Vagina (tissue), 2 donors: ENCODE measurements around the gene METTL26. TPM values are rescaled to one million over a fixed set of nuclear protein-coding genes. Genes with fewer than 3 reads are reported as not detected.

Experiments
- DNase-seq, 2 donors: peaks; one replicate each; pipeline ENCODE4 v3.0.0-alpha.2; 2017; ENCODE audit errors: extremely low spot score in 2 of 2
- H3K27ac ChIP-seq: fragments of 200-600 bp; sonication (generic); one replicate; pipeline ENCODE4 v1.5.1; 2019
- H3K27me3 ChIP-seq: fragments of 200-600 bp; sonication (generic); one replicate; pipeline ENCODE4 v1.5.1; 2019
- H3K36me3 ChIP-seq, 2 donors: fragments of 200-600 bp; sonication (generic); one replicate each; pipeline ENCODE4 v1.5.1; 2017 to 2019
- H3K4me1 ChIP-seq: fragments of 200-600 bp; sonication (generic); one replicate; pipeline ENCODE4 v1.5.1; 2019
- H3K4me3 ChIP-seq, 2 donors: fragments of 200-600 bp; sonication (generic); 1 replicate in 1 of 2; 2 replicates in 1 of 2; pipeline ENCODE4 v1.5.1; 2016 to 2019
- H3K9me3 ChIP-seq: fragments of 200-600 bp; sonication (generic); one replicate; pipeline ENCODE4 v1.5.1; 2019
- CTCF ChIP-seq, 3 experiments: fragments of 450-650 bp in 2 of 3; fragments of 200-600 bp in 1 of 3; sonication (generic) in 1 of 3; IDR thresholded peaks; one replicate each; pipeline ENCODE4 v1.5.1; 2017 to 2019; ENCODE audit warnings: antibody characterized with exemption in 3 of 3, mild to moderate bottlenecking in 2 of 3, moderate library complexity in 2 of 3
- POLR2A ChIP-seq, 2 donors: fragments of 450-650 bp; IDR thresholded peaks; one replicate each; pipeline ENCODE4 v1.6.1; 2017; ENCODE audit warnings: antibody characterized with exemption in 2 of 2, mild to moderate bottlenecking in 2 of 2, moderate library complexity in 2 of 2
- POLR2AphosphoS5 ChIP-seq, 2 donors: sonication (generic); formaldehyde crosslinking; IDR thresholded peaks; one replicate each; pipeline ENCODE4 v1.9.0; 2017; ENCODE audit warnings: antibody characterized with exemption in 2 of 2, mild to moderate bottlenecking in 2 of 2, low read depth in 1 of 2; ENCODE audit not compliant: insufficient read depth in 1 of 2
- intact Hi-C: fragments of 100-400 bp; cut with DNase I; formaldehyde crosslinking; loops from one replicate; pipeline ENCODE4 v1.15.1; 2023
- total RNA-seq: library from RNA; depleted of rRNA; stranded (reverse); fragments of >200 nt; gene quantifications from one replicate; pipeline ENCODE4 v1.2.3, GENCODE V29; 2016

METTL26 gene
- total RNA-seq, 1 donor from 2014 or later, result 187 TPM

- TF ChIP-seq CTCF (IDR thresholded peaks at IDR 0.05), result no peak
- TF ChIP-seq POLR2AphosphoS5 (IDR thresholded peaks at IDR 0.05; ENCODE audit: insufficient read depth in 1 of 2, low read depth in 1 of 2), result no peak
- TF ChIP-seq POLR2A (IDR thresholded peaks at IDR 0.05), result no peak
- no peak for DNase-seq
- H3K9me3 ChIP-seq, result no peaks in the 10 kb centered on the region
- H3K27ac ChIP-seq, result peak overlapping the region; percentile 96
- intact Hi-C loops, result no loop called here
- H3K36me3 ChIP-seq, result no peaks in the 10 kb centered on the region
- H3K4me3 ChIP-seq, result peak overlapping the region; percentile 67 to 79
- no peaks in the 10 kb centered on the region for H3K27me3 ChIP-seq
- H3K4me1 ChIP-seq, result peaks cover 57% of the 10 kb centered on the region
Measured at GRCh38 chr16:588639-588888, 47.5 kb downstream of the METTL26 start.

- Histone ChIP-seq H3K27ac (no peak overlapping the region), H3K4me1 (peaks cover 41% of the 10 kb centered on the region)
Measured at GRCh38 chr16:586645-587590, 49.2 kb downstream of the METTL26 start.

GRCh38 chr16:586047-586644, 50.0 kb downstream of the METTL26 start:
- H3K27me3 ChIP-seq, result no peaks in the 10 kb centered on the region
- no peak for DNase-seq
- H3K9me3 ChIP-seq, result no peaks in the 10 kb centered on the region
- TF ChIP-seq POLR2AphosphoS5 (IDR thresholded peaks at IDR 0.05; ENCODE audit: insufficient read depth in 1 of 2, low read depth in 1 of 2), result peak in 1 of 2 donors; percentile 26
- TF ChIP-seq CTCF (IDR thresholded peaks at IDR 0.05), result no peak
- TF ChIP-seq POLR2A (IDR thresholded peaks at IDR 0.05), result no peak
- intact Hi-C loops, result no loop called here
- peaks cover 34% of the 10 kb centered on the region for H3K4me1 ChIP-seq
- no peaks in the 10 kb centered on the region for H3K36me3 ChIP-seq
- no peak overlapping the region for H3K4me3 ChIP-seq
- no peak overlapping the region for H3K27ac ChIP-seq

More at GRCh38 chr16:586645-587590, 49.2 kb downstream of the METTL26 start:
- Histone ChIP-seq H3K36me3 (no peaks in the 10 kb centered on the region), H3K9me3 (no peaks in the 10 kb centered on the region), H3K27me3 (no peaks in the 10 kb centered on the region), H3K4me3 (no peak overlapping the region)
- no peak for DNase-seq
- intact Hi-C loops, result no loop called here
- TF ChIP-seq CTCF (IDR thresholded peaks at IDR 0.05) (no peak), POLR2A (IDR thresholded peaks at IDR 0.05) (no peak), POLR2AphosphoS5 (IDR thresholded peaks at IDR 0.05; ENCODE audit: insufficient read depth in 1 of 2, low read depth in 1 of 2) (no peak)

GRCh38 chr16:585351-585750, 50.8 kb downstream of the METTL26 start:
- DNase-seq, result no peak
- no peak overlapping the region for H3K27ac ChIP-seq
- intact Hi-C loops, result no loop called here
- no peak overlapping the region for H3K4me3 ChIP-seq
- no peak for TF ChIP-seq POLR2A (IDR thresholded peaks at IDR 0.05)
- no peak for TF ChIP-seq POLR2AphosphoS5 (IDR thresholded peaks at IDR 0.05; ENCODE audit: insufficient read depth in 1 of 2, low read depth in 1 of 2)
- TF ChIP-seq CTCF (IDR thresholded peaks at IDR 0.05), result no peak
- no peaks in the 10 kb centered on the region for H3K9me3 ChIP-seq
- H3K4me1 ChIP-seq, result peaks cover 27% of the 10 kb centered on the region
- no peaks in the 10 kb centered on the region for H3K27me3 ChIP-seq
- no peaks in the 10 kb centered on the region for H3K36me3 ChIP-seq

Other genes starting within 250 kb of the METTL26 start
- 88.6 TPM for gene NME4, start 239.1 kb downstream of the METTL26 start, total RNA-seq
- gene DECR2, start 234.4 kb downstream of the METTL26 start, total RNA-seq, result 17.9 TPM
- 36.6 TPM for gene RAB11FIP3, start 210.7 kb downstream of the METTL26 start, total RNA-seq
- gene CAPN15, start 108.6 kb downstream of the METTL26 start, total RNA-seq, result 38.3 TPM
- gene PRR35, start 75.9 kb downstream of the METTL26 start, total RNA-seq, result not detected
- gene NHLRC4, start 69.3 kb downstream of the METTL26 start, total RNA-seq, result 0.74 TPM
- 26.0 TPM for gene PIGQ, start 66.3 kb downstream of the METTL26 start, total RNA-seq
- 41.3 TPM for gene RAB40C, start 46.2 kb downstream of the METTL26 start, total RNA-seq
- gene WFIKKN1, start 5.3 kb downstream of the METTL26 start, total RNA-seq, result 3.2 TPM
- 27.0 TPM for gene MCRIP2, start 5.5 kb upstream of the METTL26 start, total RNA-seq
- gene WDR90, start 13.1 kb upstream of the METTL26 start, total RNA-seq, result 34.9 TPM
- 91.1 TPM for gene RHOT2, start 31.8 kb upstream of the METTL26 start, total RNA-seq
- 1.7 TPM for gene RHBDL1, start 39.4 kb upstream of the METTL26 start, total RNA-seq
- 124 TPM for gene STUB1, start 44.1 kb upstream of the METTL26 start, total RNA-seq
- gene JMJD8, start 48.0 kb upstream of the METTL26 start, total RNA-seq, result 62.9 TPM
- gene WDR24, start 54.1 kb upstream of the METTL26 start, total RNA-seq, result 12.3 TPM
- gene FBXL16, start 69.5 kb upstream of the METTL26 start, total RNA-seq, result 4.4 TPM
- gene METRN, start 78.8 kb upstream of the METTL26 start, total RNA-seq, result 32.2 TPM
- gene ANTKMT, start 84.8 kb upstream of the METTL26 start, total RNA-seq, result 26.0 TPM
- gene CCDC78, start 90.1 kb upstream of the METTL26 start, total RNA-seq, result 7.6 TPM
- gene HAGHL, start 90.8 kb upstream of the METTL26 start, total RNA-seq, result 5.2 TPM
- gene CIAO3, start 104.7 kb upstream of the METTL26 start, total RNA-seq, result 32.7 TPM
- gene MSLN, start 124.4 kb upstream of the METTL26 start, total RNA-seq, result not detected
- 17.2 TPM for gene RPUSD1, start 152.1 kb upstream of the METTL26 start, total RNA-seq
- 4.9 TPM for gene CHTF18, start 152.3 kb upstream of the METTL26 start, total RNA-seq
- not detected for gene GNG13, start 164.4 kb upstream of the METTL26 start, total RNA-seq